Measurements from ENCODE around the gene GALNT18.
"Not testable (repeated sequence)": the region's sequence is repeated elsewhere in the genome, so short reads cannot be mapped to it uniquely, and the experiment has no call there.

Gene GALNT18

GRCh38 chr11:11380340-11380739 is 241.5 kb downstream of the GALNT18 start:
- no peak for DNase-seq

- no peak for DNase-seq
These were observed 242.1 kb downstream of the GALNT18 start for GRCh38 chr11:11379661-11380060.

GRCh38 chr11:11378184-11378940 is 243.4 kb downstream of the GALNT18 start:
- no peak for DNase-seq

GRCh38 chr11:11374358-11375148 is 247.3 kb downstream of the GALNT18 start:
- DNase-seq: no peak

GRCh38 chr11:11373934-11374333 is 247.9 kb downstream of the GALNT18 start:
- no peak for DNase-seq

GRCh38 chr11:11372461-11372860 is 249.3 kb downstream of the GALNT18 start:
- no peak for DNase-seq

- DNase-seq: no peak
These were observed 250.9 kb downstream of the GALNT18 start for GRCh38 chr11:11370962-11371303.

GRCh38 chr11:11370255-11370961 is 251.4 kb downstream of the GALNT18 start:
- no peak for DNase-seq

- no peak for DNase-seq
These were observed 255.0 kb downstream of the GALNT18 start for GRCh38 chr11:11366793-11367192.

- DNase-seq: no peak
These were observed 258.1 kb downstream of the GALNT18 start for GRCh38 chr11:11363674-11364073.

- DNase-seq: no peak
These were observed 262.2 kb downstream of the GALNT18 start for GRCh38 chr11:11359611-11360010.

- DNase-seq: no peak
These were observed 265.0 kb downstream of the GALNT18 start for GRCh38 chr11:11356842-11357241.

- DNase-seq: not testable (repeated sequence)
These were observed 268.9 kb downstream of the GALNT18 start, which contains the start of gene CSNK2A3 for GRCh38 chr11:11352878-11353277. Gene CSNK2A3, minus strand, starts transcription at chr11:11353250. Its CDS starts 131 bp downstream, at chr11:11353119.

- DNase-seq: not testable (repeated sequence)
These were observed 270.0 kb downstream of the GALNT18 start for GRCh38 chr11:11351851-11352250.

GRCh38 chr11:11351042-11351586 is 270.7 kb downstream of the GALNT18 start:
- no peak for DNase-seq

- no peak for DNase-seq
These were observed 271.9 kb downstream of the GALNT18 start for GRCh38 chr11:11349870-11350337.

GRCh38 chr11:11349106-11349825 is 272.5 kb downstream of the GALNT18 start:
- DNase-seq: no peak

- DNase-seq: no peak
These were observed 273.5 kb downstream of the GALNT18 start for GRCh38 chr11:11348303-11348702.

- DNase-seq: no peak
These were observed 274.2 kb downstream of the GALNT18 start for GRCh38 chr11:11347592-11347991.

- DNase-seq: no peak
These were observed 275.5 kb downstream of the GALNT18 start for GRCh38 chr11:11346303-11346702.

GRCh38 chr11:11345099-11345498 is 276.7 kb downstream of the GALNT18 start:
- DNase-seq: no peak

GRCh38 chr11:11344045-11344444 is 277.8 kb downstream of the GALNT18 start:
- no peak for DNase-seq
